Glomerular visceral epithelial cell (primary cell): ENCODE results near the gene UBE2K.
"Not testable (repeated sequence)": the region's sequence is repeated elsewhere in the genome, so short reads cannot be mapped to it uniquely, and the experiment has no call there.

ENCODE experiments used
- DNase-seq: peaks from one replicate; pipeline ENCODE4 v3.0.0-alpha.2; 2016; ENCODE audit errors: extremely low spot score

The UBE2K gene

DNA sequence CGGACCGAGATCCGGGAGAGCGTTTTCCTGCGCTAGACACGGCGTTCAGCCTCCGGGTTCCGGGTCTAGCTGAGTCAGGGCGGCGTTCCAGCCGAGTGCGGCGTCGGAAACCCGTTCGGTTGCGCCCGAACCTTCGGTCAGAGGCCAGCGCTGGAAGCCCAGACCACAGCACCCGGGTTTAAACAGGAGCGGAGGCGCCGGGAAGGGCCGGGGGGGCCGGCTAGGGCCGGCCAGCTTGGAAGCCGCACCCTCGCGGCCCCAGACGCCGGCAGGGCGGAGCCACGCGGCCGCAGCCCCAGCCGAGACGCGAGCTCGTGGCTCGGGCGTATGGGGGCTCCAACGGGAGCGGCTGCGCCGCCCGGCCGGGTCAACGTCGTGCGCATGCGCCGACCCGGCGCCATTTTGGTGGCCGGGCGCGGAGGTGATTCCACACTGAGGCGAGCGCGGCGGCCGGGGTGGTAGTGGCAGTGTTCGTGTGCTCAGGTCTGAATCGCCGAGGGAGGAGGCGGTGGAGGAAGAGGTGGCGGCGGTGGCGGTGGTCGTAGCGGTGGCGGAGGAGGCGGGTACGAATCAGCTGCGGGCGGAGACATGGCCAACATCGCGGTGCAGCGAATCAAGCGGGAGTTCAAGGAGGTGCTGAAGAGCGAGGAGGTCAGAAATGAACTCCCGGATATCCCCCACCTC is at the start of gene UBE2K:
Gene UBE2K (plus strand): TSS at position 397 of the 684 bp plus-strand sequence. CDS start 192 bp downstream, at position 589.
- peak; percentile 95 for DNase-seq

GRCh38 chr4:39648213-39648612 is 49.7 kb upstream of the UBE2K start:
- DNase-seq: no peak

GRCh38 chr4:39648827-39649558 is 48.9 kb upstream of the UBE2K start:
- no peak for DNase-seq

DNA sequence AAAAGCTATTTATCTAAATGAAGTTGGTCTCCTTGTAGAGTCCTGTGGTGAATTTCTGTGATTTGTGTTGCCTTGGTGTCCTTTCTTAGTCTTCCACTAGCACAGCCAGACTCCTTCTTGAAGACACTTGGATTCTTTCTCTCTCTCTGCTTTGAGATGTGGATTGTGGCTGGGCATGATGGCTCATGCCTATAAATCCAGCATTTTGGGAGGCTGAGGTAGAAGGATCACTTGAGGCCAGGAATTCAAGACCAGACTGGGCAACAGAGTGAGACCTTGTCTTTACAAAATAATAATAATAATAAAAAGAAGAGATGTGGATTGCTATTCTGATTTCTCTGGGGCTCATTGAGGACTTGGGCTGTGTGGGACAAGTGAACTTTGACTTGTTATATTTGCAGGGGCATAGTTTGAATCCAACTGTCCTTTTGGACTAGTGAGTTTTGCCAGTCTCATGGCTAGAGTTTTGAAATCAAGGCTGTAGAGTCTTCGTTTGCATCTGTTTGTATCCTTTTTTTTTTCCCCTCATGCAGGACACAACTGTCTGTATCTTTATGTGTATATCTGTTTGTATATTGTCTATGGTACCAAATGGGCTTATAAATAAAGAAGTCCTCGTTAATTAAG is 48.2 kb upstream of the UBE2K start:
- no peak for DNase-seq

- not testable (repeated sequence) for DNase-seq
Observed at GRCh38 chr4:39651586-39651985, 46.4 kb upstream of the UBE2K start.

DNA sequence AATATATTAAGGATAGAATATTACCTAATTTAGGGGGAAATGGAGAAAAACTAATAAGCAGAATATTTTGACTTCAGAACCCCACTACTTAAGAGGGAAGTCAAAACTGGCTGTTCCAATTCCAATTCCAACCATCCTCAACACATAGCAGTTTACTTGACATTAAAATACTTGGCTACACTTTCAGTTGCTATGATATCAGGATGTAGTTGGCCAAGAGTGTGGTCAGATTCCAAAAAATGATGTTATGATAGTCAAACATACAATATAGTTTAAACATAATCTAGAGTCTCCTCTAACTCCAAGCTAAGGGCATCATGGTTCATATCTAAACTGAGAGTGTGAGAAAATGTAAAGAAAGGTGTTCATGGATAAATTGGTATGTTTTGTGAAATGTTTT is 42.7 kb upstream of the UBE2K start:
- no peak for DNase-seq

GRCh38 chr4:39655876-39656275 is 42.1 kb upstream of the UBE2K start:
- no peak for DNase-seq

GRCh38 chr4:39656638-39657037 is 41.3 kb upstream of the UBE2K start:
- DNase-seq: not testable (repeated sequence)

GRCh38 chr4:39657465-39657864 is 40.5 kb upstream of the UBE2K start:
- DNase-seq: no peak

GRCh38 chr4:39658756-39659155 is 39.2 kb upstream of the UBE2K start:
- DNase-seq: no peak

DNA sequence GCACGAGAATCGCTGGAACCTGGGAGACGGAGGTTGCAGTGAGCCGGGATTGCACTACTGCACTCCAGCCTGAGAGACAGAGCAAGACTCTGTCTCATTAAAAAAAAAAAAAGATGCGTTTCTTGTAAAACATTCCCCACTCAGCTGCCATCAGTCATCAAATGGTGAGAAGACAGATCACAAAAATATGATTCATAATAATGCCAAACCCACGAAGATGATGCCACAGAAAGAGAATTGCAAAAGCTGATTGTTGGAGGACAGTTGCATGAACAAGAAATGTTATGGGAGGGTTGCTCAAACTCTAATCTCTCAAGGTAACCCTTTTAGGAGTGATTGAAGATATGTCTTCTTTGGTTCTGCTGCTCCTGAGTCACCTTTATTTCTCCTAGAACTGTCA is 37.9 kb upstream of the UBE2K start:
- no peak for DNase-seq

DNA sequence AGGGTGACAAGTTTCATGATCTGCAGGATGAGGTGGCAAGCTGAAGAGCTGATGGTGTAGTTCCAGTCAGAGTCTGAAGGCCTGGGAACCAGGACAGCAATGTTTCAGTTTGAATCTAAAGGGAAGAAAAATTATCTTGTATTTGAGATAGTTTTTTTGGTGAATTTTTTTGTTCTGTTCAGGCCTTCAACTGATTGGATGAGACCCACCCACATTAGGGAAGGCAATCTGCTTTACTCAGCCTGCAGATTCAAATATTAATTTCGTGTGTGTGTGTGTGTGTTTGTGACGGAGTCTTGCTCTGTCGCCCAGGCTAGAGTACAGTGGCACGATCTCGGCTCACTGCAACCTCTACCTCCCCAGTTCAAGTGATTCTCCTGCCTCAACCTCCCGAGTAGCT is 37.2 kb upstream of the UBE2K start:
- DNase-seq: no peak

GRCh38 chr4:39662683-39663082 is 35.3 kb upstream of the UBE2K start:
- DNase-seq: no peak

DNA sequence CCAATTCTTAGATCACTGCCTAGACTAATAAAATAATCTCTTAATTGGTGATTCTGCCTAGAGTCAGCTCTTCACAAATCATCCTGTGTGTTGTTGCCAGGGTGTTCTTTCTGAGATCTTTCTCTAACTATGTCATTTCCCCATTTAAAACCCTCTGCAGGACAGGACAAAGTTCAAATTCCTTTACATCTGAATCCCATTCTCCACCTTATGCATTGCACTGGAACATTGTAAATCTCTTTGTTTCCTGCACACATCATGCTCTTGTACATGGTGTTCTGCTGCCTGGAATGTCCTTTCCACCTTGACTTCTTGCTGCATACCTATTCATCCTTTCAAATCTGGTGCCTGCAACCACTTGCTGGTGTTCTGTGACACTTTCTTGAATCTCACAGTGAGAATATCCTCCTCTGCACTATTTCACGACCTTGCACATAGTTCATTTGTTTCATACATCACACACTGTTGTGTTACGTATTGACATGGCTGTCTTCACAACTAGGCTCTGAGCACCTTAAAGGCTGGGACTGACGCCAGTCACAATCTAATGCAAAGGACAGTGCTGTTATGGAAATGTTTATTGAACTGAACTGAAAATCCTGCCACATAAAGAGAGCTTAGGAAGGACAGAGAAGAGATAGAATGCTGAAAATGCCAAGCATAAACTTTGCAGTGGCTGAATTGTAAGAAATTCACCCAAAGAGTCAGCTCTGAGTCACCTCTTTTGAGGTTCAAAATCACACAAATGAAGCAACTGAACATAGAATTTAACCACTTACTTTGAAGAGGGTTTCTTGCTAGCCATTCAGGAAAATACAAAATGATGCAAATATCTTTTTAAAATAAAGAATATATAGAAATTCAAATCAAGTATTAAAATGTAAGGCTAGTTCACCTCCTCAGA is 32.9 kb upstream of the UBE2K start:
- no peak for DNase-seq

- DNase-seq: no peak
Observed at GRCh38 chr4:39667706-39668105, 30.2 kb upstream of the UBE2K start.

DNA sequence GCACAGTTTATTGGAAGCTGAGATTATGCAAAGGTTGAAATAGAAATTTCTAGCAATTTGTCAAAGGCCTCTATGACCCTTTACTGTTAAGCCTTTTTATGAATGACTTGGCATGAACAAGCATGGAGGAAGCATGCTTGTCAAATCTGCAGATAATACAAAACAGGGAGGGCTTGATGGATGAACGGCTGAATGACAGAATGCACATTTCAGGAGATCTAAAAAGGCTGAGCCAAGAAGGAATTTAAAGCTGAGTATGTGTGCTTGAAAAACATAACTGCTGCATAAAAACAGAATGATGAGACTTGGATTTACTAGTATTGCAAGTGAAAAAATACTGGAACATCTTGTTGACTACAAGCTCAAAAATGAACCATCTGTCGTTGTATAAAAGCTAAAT is 29.0 kb upstream of the UBE2K start:
- no peak for DNase-seq

- not testable (repeated sequence) for DNase-seq
Observed at GRCh38 chr4:39670296-39670695, 27.6 kb upstream of the UBE2K start.

- not testable (repeated sequence) for DNase-seq
Observed at GRCh38 chr4:39675681-39676080, 22.3 kb upstream of the UBE2K start.

DNA sequence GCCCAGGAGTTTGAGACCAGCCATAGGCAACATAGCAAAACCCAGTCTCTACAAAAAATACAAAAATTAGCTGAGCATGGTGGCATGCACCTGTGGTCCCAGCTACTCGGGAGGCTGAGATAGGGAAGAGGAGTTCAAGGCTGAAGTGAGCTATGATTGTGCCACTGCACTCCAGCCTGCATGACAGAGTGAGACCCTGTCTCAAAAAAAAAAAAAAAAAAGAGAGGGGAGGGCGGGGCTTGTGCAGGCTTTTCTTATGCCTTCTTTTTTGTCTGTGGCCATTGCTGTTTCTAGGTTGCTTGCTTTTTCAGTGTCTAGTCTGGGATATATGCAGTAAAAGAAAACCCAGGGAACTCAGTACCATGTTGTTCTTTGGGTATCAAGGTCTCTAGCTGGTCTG is 16.9 kb upstream of the UBE2K start:
- DNase-seq: not testable (repeated sequence)

- no peak for DNase-seq
Observed at GRCh38 chr4:39682138-39682537, 15.8 kb upstream of the UBE2K start.

DNA sequence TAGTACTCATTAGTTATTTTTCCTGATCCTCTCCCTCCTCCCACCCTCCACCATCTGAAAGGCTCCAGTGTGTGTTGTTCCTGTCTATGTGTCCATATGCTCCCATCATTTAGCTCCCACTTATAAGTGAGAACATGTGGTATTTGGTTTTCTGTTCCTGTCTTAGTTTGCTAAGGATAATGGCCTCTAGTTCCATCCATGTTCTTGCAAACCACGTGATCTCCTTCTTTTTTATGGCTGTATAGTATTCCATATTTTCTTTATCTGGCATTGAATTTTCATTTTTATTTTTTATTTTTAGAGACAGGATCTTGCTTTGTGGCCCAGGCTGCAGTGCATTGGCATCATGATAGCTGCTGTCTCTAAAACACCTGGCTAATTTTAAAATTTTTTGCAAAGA is 11.9 kb upstream of the UBE2K start:
- DNase-seq: no peak

DNA sequence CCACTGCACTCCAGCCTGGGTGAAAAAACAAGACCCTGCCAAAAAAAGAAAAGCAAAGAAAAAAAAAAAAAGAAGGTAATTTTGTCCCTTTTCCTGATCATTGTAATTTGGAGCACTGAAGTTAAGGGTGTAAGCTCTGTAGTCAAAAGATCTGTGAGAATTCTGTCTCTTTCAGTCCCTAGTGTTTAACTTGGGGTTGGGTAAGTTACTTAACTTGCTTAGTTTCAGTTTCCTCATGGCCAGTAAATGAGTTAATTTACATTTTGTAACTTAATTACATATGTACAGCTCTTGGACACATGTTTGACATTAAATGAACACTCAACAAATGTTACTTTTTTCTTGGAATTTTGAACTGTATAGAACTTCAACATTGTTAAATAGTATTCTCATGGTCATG is 10.9 kb upstream of the UBE2K start:
- DNase-seq: no peak
